ENCODE measurements around the gene ARID5B.
A peak's percentile ranks its signal among the peaks of the same experiment; 100 is the strongest.

The ARID5B gene

DNA sequence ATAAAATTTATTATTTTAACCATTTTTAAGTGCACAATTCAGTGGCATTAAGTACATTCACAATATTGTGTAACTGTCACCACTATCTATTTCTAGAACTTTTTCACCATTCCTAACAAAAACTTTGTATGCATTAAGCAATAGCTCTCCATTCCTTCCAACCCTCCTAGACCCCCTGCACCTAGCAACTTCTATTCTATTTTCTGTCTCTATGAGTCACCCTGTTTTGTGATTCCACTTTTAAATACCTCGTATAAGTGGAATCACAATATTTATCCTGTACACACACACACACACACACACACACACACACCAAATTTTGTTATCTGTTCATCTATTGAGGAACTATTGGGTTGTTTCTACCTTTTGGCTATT lies 89.2 kb downstream of the ARID5B start:
- Histone ChIP-seq H3K4me3 (no peak overlapping the region), H3K9me3 (no peaks in the 10 kb centered on the region), H3K4me1 (peaks cover 0 to 71% (median 26%) of the 10 kb centered on the region in 4 donors), H3K27me3 (no peaks in the 10 kb centered on the region), H3K36me3 (no peaks in the 10 kb centered on the region), H3K27ac (peak overlapping the region; percentile 15 to 69)
- no peak for TF ChIP-seq CTCF (IDR thresholded peaks at IDR 0.05)
- DNase-seq, result no peak
- intact Hi-C loops (cut with DNase I; ENCODE audit: low total_unique reads), result loop anchor here (10.0 kb wide), 1 partner anchor 86 kb away; the partner anchor contains the start of gene ARID5B

GRCh38 chr10:61991166-61991565 lies 89.7 kb downstream of the ARID5B start:
- no peak for DNase-seq
- intact Hi-C loops (cut with DNase I; ENCODE audit: low total_unique reads), result loop anchor here (10.0 kb wide), 1 partner anchor 86 kb away; the partner anchor contains the start of gene ARID5B
- no peak overlapping the region for H3K4me3 ChIP-seq
- no peaks in the 10 kb centered on the region for H3K9me3 ChIP-seq
- H3K36me3 ChIP-seq, result no peaks in the 10 kb centered on the region
- H3K4me1 ChIP-seq, result peaks cover 0 to 71% (median 27%) of the 10 kb centered on the region in 4 donors
- H3K27me3 ChIP-seq, result no peaks in the 10 kb centered on the region
- H3K27ac ChIP-seq, result peak overlapping the region; percentile 66 to 69
- TF ChIP-seq CTCF (IDR thresholded peaks at IDR 0.05), result no peak

GRCh38 chr10:61992059-61992460 lies 90.6 kb downstream of the ARID5B start:
- peak overlapping the region; percentile 25 to 36 for H3K4me3 ChIP-seq
- intact Hi-C loops (cut with DNase I; ENCODE audit: low total_unique reads), result loop anchor here (10.0 kb wide), 1 partner anchor 87 kb away; the partner anchor contains the start of gene ARID5B
- no peak for TF ChIP-seq CTCF (IDR thresholded peaks at IDR 0.05)
- no peaks in the 10 kb centered on the region for H3K36me3 ChIP-seq
- peak overlapping the region; percentile 66 to 69 for H3K27ac ChIP-seq
- H3K27me3 ChIP-seq, result no peaks in the 10 kb centered on the region
- no peak for DNase-seq
- no peaks in the 10 kb centered on the region for H3K9me3 ChIP-seq
- peaks cover 0 to 71% (median 30%) of the 10 kb centered on the region in 4 donors for H3K4me1 ChIP-seq

DNA sequence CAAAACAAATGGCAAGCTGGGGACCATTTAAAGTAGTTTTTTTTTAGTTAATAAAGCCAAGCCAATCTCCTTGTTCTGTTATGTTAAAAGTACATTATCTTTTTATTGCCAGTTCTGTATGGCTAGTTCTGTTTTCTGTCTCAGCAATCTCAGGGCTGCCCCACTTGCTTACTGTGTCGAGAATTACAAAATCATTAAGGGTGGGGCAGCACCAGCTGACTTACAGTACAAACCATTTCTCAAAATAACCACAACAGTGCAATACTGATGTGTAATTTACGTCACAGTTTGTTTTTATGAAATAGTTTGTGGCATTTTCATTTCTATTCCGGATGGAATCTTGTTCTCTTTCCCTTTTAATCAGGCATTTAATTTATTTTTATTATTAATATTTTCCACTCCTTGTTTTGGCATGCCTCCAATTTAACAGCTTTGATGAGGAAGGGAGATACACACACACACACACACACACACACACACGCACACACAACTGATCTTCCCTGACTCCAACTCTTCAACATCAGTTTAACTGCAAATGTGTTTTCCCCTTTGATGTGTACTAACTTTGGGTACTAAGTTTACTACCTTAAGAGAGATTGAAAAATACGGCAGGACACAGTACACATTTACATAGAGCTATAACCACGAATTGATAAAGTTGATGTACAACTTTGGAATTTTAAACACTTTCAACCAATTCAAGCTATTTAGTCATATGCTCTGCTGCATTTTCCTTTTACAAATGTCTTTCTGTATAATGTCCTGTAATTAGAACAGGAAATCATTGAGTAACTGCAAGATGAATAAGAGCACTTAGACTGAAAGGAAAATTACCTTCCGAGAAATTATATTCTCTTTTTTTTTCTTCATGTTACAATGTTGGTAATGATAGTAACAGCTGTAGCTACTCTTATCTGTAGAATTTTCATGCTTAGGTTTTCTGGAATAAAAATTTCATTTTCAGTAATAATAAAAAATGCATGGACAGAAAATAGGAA lies 91.5 kb downstream of the ARID5B start:
- intact Hi-C loops (cut with DNase I; ENCODE audit: low total_unique reads), result loop anchor here (10.0 kb wide), 1 partner anchor 88 kb away; the partner anchor contains the start of gene ARID5B
- peak overlapping the region; percentile 25 to 36 for H3K4me3 ChIP-seq
- H3K4me1 ChIP-seq, result peaks cover 0 to 69% (median 30%) of the 10 kb centered on the region in 4 donors
- DNase-seq, result peak; percentile 83 to 86
- peak overlapping the region; percentile 66 to 69 for H3K27ac ChIP-seq
- H3K27me3 ChIP-seq, result no peaks in the 10 kb centered on the region
- no peaks in the 10 kb centered on the region for H3K36me3 ChIP-seq
- H3K9me3 ChIP-seq, result no peaks in the 10 kb centered on the region
- no peak for TF ChIP-seq CTCF (IDR thresholded peaks at IDR 0.05)

DNA sequence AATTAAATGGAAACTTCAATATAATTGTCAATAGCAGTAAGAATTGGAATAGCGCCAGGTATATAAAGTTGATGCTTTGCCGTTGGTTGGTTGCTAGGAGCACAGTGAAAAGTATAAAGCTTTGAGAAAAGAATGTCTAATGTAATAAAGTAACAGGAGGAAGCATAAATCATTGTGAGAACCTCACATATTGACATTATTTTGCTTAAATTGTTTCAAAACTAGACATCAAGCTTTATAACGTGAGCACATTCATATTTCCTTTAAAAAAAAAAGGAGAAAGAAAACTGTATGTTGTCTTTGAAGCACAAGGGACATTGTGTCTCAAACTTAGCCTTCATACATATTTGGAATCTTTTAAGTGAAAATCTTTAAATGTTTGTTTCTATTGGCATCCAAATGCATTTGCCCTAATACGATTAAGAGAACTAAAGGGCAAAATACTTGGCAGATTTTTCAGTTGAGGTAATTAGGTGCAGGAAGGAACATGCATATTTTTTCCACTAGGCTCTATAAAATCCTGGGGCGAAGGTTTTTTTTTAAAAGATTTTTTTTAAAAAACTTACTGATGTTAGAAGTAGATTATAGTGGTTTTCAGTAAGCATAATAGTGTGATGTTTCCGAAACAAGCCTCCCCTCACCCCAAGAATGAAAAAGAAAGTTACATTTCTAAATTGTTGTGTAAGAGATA lies 92.4 kb downstream of the ARID5B start:
- TF ChIP-seq CTCF (IDR thresholded peaks at IDR 0.05), result no peak
- intact Hi-C loops (cut with DNase I; ENCODE audit: low total_unique reads), result loop anchor here (10.0 kb wide), 1 partner anchor 89 kb away; the partner anchor contains the start of gene ARID5B
- peak overlapping the region; percentile 66 to 69 for H3K27ac ChIP-seq

More for the DNA sequence above, 92.4 kb downstream of the ARID5B start:
- no peak for DNase-seq
- Histone ChIP-seq H3K36me3 (no peaks in the 10 kb centered on the region), H3K4me3 (peak overlapping the region; percentile 25 to 36), H3K9me3 (no peaks in the 10 kb centered on the region), H3K27me3 (no peaks in the 10 kb centered on the region), H3K4me1 (peaks cover 0 to 63% (median 30%) of the 10 kb centered on the region in 4 donors)

All from tibial artery (tissue), 4 donors.